Glomerular visceral epithelial cell (primary cell): Measurements from ENCODE around the gene NSMCE4A.
"Not testable (repeated sequence)": the region's sequence is repeated elsewhere in the genome, so short reads cannot be mapped to it uniquely, and the experiment has no call there.

Experiments
- DNase-seq: peaks from one replicate; pipeline ENCODE4 v3.0.0-alpha.2; 2016; ENCODE audit errors: extremely low spot score

The NSMCE4A gene

GRCh38 chr10:121936295-121936694 lies 38.7 kb downstream of the NSMCE4A start:
- no peak for DNase-seq

GRCh38 chr10:121935702-121936101 lies 39.3 kb downstream of the NSMCE4A start:
- no peak for DNase-seq

- DNase-seq, result not testable (repeated sequence)
These were observed 44.5 kb downstream of the NSMCE4A start for GRCh38 chr10:121930268-121931085.

- not testable (repeated sequence) for DNase-seq
These were observed 45.3 kb downstream of the NSMCE4A start for GRCh38 chr10:121929585-121930267.

GRCh38 chr10:121928528-121928884 lies 46.5 kb downstream of the NSMCE4A start:
- peak; percentile 9 for DNase-seq

- DNase-seq, result peak; percentile 92
These were observed 47.0 kb downstream of the NSMCE4A start, which contains the start of gene ATE1 for GRCh38 chr10:121927841-121928527. Gene ATE1, minus strand, starts transcription at chr10:121928031. Its CDS starts 82 bp downstream, at chr10:121927949.

GRCh38 chr10:121927318-121927840 lies 47.6 kb downstream of the NSMCE4A start:
- peak; percentile 69 for DNase-seq

GRCh38 chr10:121926671-121927317 lies 48.2 kb downstream of the NSMCE4A start:
- peak; percentile 9 for DNase-seq

GRCh38 chr10:121926157-121926556 lies 48.9 kb downstream of the NSMCE4A start:
- DNase-seq, result no peak

GRCh38 chr10:121921238-121921931 lies 53.6 kb downstream of the NSMCE4A start:
- no peak for DNase-seq

GRCh38 chr10:121919666-121920065 lies 55.4 kb downstream of the NSMCE4A start:
- DNase-seq, result no peak

GRCh38 chr10:121918800-121919199 lies 56.2 kb downstream of the NSMCE4A start:
- not testable (repeated sequence) for DNase-seq

GRCh38 chr10:121914661-121915060 lies 60.4 kb downstream of the NSMCE4A start:
- no peak for DNase-seq

GRCh38 chr10:121911421-121911697 lies 63.7 kb downstream of the NSMCE4A start:
- DNase-seq, result no peak

- no peak for DNase-seq
These were observed 64.2 kb downstream of the NSMCE4A start for GRCh38 chr10:121910673-121911420.
